GM12892 (cell line): Measurements from ENCODE around the gene PHF21A.

ENCODE experiments used
- POLR2A ChIP-seq: IDR thresholded peaks from 2 replicates; pipeline ENCODE4 v1.6.1; 2011; ENCODE audit warnings: low read depth, low read length, control low read depth
- TAF1 ChIP-seq: IDR thresholded peaks from 2 replicates; pipeline ENCODE4 v1.6.1; 2011; ENCODE audit warnings: low read depth, mild to moderate bottlenecking, control low read depth, low read length, borderline replicate concordance

DNA sequence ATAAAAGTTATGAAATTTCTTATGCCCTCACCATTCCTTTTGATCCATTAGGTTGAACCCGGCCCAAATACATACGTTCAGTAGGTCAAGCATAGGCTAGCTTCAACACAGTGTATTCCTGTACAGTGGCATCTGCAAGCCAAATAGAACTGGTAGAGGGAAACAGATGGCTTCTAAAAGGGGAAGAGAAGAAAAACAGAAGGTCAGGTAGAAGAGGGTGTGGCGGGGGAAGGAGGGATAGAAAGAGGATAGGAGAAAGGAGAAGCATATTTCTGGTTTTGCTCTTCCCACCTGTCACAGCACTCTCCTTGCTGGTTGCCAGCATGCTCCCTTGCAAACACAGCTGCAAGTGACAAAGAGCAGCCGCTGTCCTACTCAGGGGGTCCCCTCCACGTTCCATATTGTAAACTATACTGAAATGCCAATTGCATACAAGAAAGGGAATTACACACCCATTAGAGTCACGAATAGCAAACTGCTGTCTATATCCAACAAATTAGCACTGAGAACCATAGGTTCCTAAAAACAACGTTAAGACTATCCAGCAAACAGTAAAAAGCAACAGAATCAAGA is 71.8 kb downstream of the PHF21A start:
- TF ChIP-seq TAF1 (no peak), POLR2A (no peak)
